ENCODE data around the gene SBF1. TPM values are rescaled to one million over a fixed set of nuclear protein-coding genes. Genes with fewer than 3 reads are reported as not detected.

SBF1 gene
- total RNA-seq, 2 donors from 2014 or later = 89.9 to 90.1 TPM

- no peaks in the 10 kb centered on the region for H3K9me3 Mint-ChIP-seq
- peak within 1 kb of the TSS; percentile 55 for H3K9ac ChIP-seq (ENCODE audit: extremely low read depth, low read length, poor library complexity, severe bottlenecking)
- H3K4me3 Mint-ChIP-seq = peak within 1 kb of the TSS; percentile 54
- H3K4me3 ChIP-seq (ENCODE audit: low read length) = peak within 1 kb of the TSS; percentile 74
- no peaks in the 10 kb centered on the region for H3K9me3 ChIP-seq (ENCODE audit: control insufficient read depth, low read length)
- H3K27me3 ChIP-seq (ENCODE audit: control insufficient read depth, insufficient read depth, low read length, poor library complexity, severe bottlenecking) = peaks cover 20% of the 10 kb centered on the region
- 5 to 6% methylated on average over 24 to 69 of the region's 70 CpGs for WGBS, 2 experiments (ENCODE audit: insufficient coverage in 1 of 2, insufficient read length in 1 of 2)
- peaks cover 72% of the 10 kb centered on the region for H3K27me3 Mint-ChIP-seq (ENCODE audit: insufficient read depth)
- H3K4me1 Mint-ChIP-seq = peaks cover 7% of the 10 kb centered on the region
- no peak within 1 kb of the TSS for H3K27ac Mint-ChIP-seq
- H3K27ac ChIP-seq (ENCODE audit: low read depth, low read length) = no peak within 1 kb of the TSS
- DNase-seq = peak; percentile 91
- no peak for TF ChIP-seq CTCF (conservative IDR thresholded peaks at IDR 0.05)
- H3K4me1 ChIP-seq (ENCODE audit: control insufficient read depth, insufficient read depth, low read length) = no peaks in the 10 kb centered on the region
- no peaks in the 10 kb centered on the region for H3K36me3 ChIP-seq (ENCODE audit: control insufficient read depth, insufficient read depth, low read length)
- H3K36me3 Mint-ChIP-seq (ENCODE audit: low read depth) = no peaks in the 10 kb centered on the region
Observed at GRCh38 chr22:50481440-50482106, 6.7 kb upstream of the SBF1 start, which contains the start of gene ADM2. Gene ADM2, plus strand, starts transcription at chr22:50481543. Its CDS starts 305 bp downstream, at chr22:50481848.

GRCh38 chr22:50481045-50481439 lies 6.2 kb upstream of the SBF1 start:
- Histone ChIP-seq H3K27me3 (ENCODE audit: control insufficient read depth, insufficient read depth, low read length, poor library complexity, severe bottlenecking) (peaks cover 20% of the 10 kb centered on the region), H3K9me3 (ENCODE audit: control insufficient read depth, low read length) (no peaks in the 10 kb centered on the region), H3K4me1 (ENCODE audit: control insufficient read depth, insufficient read depth, low read length) (no peaks in the 10 kb centered on the region), H3K4me3 (ENCODE audit: low read length) (peak overlapping the region; percentile 74), H3K9ac (ENCODE audit: extremely low read depth, low read length, poor library complexity, severe bottlenecking) (no peak overlapping the region), H3K36me3 (ENCODE audit: control insufficient read depth, insufficient read depth, low read length) (no peaks in the 10 kb centered on the region), H3K27ac (ENCODE audit: low read depth, low read length) (no peak overlapping the region)
- Mint-ChIP-seq H3K36me3 (ENCODE audit: low read depth) (no peaks in the 10 kb centered on the region), H3K27ac (no peak overlapping the region), H3K27me3 (ENCODE audit: insufficient read depth) (peaks cover 68% of the 10 kb centered on the region), H3K4me1 (peaks cover 1% of the 10 kb centered on the region), H3K9me3 (no peaks in the 10 kb centered on the region), H3K4me3 (peak overlapping the region; percentile 54)
- 8 to 11% methylated on average over 19 to 45 of the region's 45 CpGs for WGBS, 2 experiments (ENCODE audit: insufficient coverage in 1 of 2, insufficient read length in 1 of 2)
- DNase-seq = no peak
- TF ChIP-seq CTCF (conservative IDR thresholded peaks at IDR 0.05) = no peak

DNA sequence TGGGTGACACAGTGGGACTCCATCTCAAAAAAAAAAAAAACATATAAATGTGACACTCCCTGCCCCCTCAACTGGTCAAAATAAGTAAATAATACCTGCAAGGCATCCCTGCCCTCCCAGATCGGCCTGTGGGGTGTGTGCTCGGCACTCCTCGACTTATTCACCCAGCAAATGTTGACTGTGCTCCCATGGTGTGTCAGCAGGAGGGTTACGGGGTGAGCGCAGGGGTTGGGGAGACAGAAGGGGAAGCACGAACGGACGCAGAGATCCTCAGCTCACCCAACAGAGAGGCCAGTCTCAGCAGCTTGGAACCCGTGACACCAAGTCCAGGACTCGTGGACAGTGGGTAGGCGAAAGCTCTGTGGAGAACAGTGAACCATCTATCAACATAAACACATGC lies 4.9 kb upstream of the SBF1 start:
- H3K9me3 ChIP-seq (ENCODE audit: control insufficient read depth, low read length) = no peaks in the 10 kb centered on the region
- no peak for TF ChIP-seq CTCF (conservative IDR thresholded peaks at IDR 0.05)
- Mint-ChIP-seq H3K27ac (no peak overlapping the region), H3K4me1 (peaks cover 2% of the 10 kb centered on the region), H3K9me3 (no peaks in the 10 kb centered on the region), H3K27me3 (ENCODE audit: insufficient read depth) (peaks cover 62% of the 10 kb centered on the region), H3K36me3 (ENCODE audit: low read depth) (no peaks in the 10 kb centered on the region), H3K4me3 (peak overlapping the region; percentile 54)
- H3K27me3 ChIP-seq (ENCODE audit: control insufficient read depth, insufficient read depth, low read length, poor library complexity, severe bottlenecking) = peaks cover 20% of the 10 kb centered on the region
- H3K4me3 ChIP-seq (ENCODE audit: low read length) = no peak overlapping the region
- H3K36me3 ChIP-seq (ENCODE audit: control insufficient read depth, insufficient read depth, low read length) = no peaks in the 10 kb centered on the region
- no peak overlapping the region for H3K9ac ChIP-seq (ENCODE audit: extremely low read depth, low read length, poor library complexity, severe bottlenecking)
- H3K27ac ChIP-seq (ENCODE audit: low read depth, low read length) = no peak overlapping the region
- no peaks in the 10 kb centered on the region for H3K4me1 ChIP-seq (ENCODE audit: control insufficient read depth, insufficient read depth, low read length)
- 87 to 92% methylated on average over 8 to 11 of the region's 11 CpGs for WGBS, 2 experiments (ENCODE audit: insufficient coverage in 1 of 2, insufficient read length in 1 of 2)
- DNase-seq = no peak
